ENCODE measurements around the gene SYNDIG1. TPM values are rescaled to one million over a fixed set of nuclear protein-coding genes. Genes with fewer than 3 reads are reported as not detected.

Gene SYNDIG1
- total RNA-seq, 1 experiment from 2014 or later = not detected

GRCh38 chr20:24616258-24617079 lies 147.0 kb downstream of the SYNDIG1 start:
- 0 out of 2 replicates have a peak, but pooled peaks cover 5% of the 10 kb centered on the region for H3K27me3 ChIP-seq (ENCODE audit: control insufficient read depth, insufficient read depth, low read length)
- H3K4me3 ChIP-seq (ENCODE audit: low read depth in 2 of 2, low read length in 2 of 2) = no peak overlapping the region
- in situ Hi-C loops (cut with HindIII; ENCODE audit: low pct_unique_long_range_greater_than_20kb, low sequenced_read_pairs) (no loop called here), intact Hi-C loops (cut with micrococcal nuclease; ENCODE audit: unreplicated experiment) (no loop called here)
- no peaks in the 10 kb centered on the region for H3K4me1 ChIP-seq (ENCODE audit: control insufficient read depth, insufficient read depth, low read length)
- no peaks in the 10 kb centered on the region for H3K9me3 ChIP-seq (ENCODE audit: control insufficient read depth, insufficient read depth, low read depth, low read length)
- TF ChIP-seq SIN3A (IDR thresholded peaks at IDR 0.05; ENCODE audit: borderline replicate concordance, insufficient read depth, low read depth, low read length) = no peak
- TF ChIP-seq POLR2AphosphoS5 (IDR thresholded peaks at IDR 0.05; ENCODE audit: low read depth, low read length) = no peak
- TF ChIP-seq, protein P1, sequence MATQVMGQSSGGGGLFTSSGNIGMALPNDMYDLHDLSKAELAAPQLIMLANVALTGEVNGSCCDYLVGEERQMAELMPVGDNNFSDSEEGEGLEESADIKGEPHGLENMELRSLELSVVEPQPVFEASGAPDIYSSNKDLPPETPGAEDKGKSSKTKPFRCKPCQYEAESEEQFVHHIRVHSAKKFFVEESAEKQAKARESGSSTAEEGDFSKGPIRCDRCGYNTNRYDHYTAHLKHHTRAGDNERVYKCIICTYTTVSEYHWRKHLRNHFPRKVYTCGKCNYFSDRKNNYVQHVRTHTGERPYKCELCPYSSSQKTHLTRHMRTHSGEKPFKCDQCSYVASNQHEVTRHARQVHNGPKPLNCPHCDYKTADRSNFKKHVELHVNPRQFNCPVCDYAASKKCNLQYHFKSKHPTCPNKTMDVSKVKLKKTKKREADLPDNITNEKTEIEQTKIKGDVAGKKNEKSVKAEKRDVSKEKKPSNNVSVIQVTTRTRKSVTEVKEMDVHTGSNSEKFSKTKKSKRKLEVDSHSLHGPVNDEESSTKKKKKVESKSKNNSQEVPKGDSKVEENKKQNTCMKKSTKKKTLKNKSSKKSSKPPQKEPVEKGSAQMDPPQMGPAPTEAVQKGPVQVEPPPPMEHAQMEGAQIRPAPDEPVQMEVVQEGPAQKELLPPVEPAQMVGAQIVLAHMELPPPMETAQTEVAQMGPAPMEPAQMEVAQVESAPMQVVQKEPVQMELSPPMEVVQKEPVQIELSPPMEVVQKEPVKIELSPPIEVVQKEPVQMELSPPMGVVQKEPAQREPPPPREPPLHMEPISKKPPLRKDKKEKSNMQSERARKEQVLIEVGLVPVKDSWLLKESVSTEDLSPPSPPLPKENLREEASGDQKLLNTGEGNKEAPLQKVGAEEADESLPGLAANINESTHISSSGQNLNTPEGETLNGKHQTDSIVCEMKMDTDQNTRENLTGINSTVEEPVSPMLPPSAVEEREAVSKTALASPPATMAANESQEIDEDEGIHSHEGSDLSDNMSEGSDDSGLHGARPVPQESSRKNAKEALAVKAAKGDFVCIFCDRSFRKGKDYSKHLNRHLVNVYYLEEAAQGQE (IDR thresholded peaks at IDR 0.05; ENCODE audit: insufficient read depth in 1 of 2, low read depth in 2 of 2, low read length in 1 of 2) = no peak
- TF ChIP-seq TCF7L2 (IDR thresholded peaks at IDR 0.05; ENCODE audit: low read depth, low read length) = no peak
- TF ChIP-seq, protein P2, sequence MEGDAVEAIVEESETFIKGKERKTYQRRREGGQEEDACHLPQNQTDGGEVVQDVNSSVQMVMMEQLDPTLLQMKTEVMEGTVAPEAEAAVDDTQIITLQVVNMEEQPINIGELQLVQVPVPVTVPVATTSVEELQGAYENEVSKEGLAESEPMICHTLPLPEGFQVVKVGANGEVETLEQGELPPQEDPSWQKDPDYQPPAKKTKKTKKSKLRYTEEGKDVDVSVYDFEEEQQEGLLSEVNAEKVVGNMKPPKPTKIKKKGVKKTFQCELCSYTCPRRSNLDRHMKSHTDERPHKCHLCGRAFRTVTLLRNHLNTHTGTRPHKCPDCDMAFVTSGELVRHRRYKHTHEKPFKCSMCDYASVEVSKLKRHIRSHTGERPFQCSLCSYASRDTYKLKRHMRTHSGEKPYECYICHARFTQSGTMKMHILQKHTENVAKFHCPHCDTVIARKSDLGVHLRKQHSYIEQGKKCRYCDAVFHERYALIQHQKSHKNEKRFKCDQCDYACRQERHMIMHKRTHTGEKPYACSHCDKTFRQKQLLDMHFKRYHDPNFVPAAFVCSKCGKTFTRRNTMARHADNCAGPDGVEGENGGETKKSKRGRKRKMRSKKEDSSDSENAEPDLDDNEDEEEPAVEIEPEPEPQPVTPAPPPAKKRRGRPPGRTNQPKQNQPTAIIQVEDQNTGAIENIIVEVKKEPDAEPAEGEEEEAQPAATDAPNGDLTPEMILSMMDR (IDR thresholded peaks at IDR 0.05) = no peak
- ChIA-PET POLR2A (no interaction called here), CTCF (no interaction called here)
- DNase-seq (ENCODE audit: low read depth, low spot score) = no peak
- no peaks in the 10 kb centered on the region for H3K36me3 ChIP-seq (ENCODE audit: control insufficient read depth, insufficient read depth, low read length)
- no peak overlapping the region for H3K27ac ChIP-seq (ENCODE audit: low read length)
- BruUV-seq (replicated peaks) = no TSS peak
- no peak for ATAC-seq

DNA sequence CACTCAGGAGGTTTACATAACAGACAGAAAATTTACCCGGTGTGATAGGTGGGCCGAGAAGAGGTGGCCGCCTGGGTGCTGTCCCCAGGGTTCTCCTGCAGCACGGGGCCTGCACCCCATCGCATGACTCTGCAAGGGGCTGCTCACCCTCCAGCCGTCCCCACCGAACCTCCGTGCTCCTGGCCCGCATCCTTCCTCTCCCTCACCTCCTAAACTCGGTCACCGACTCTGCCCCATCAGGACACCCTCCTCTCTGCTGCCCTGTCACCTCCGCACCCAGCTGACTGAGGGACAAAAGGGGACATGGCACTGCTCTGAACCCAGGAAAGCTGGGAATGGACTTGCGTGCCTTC lies 147.6 kb downstream of the SYNDIG1 start:
- no peaks in the 10 kb centered on the region for H3K9me3 ChIP-seq (ENCODE audit: control insufficient read depth, insufficient read depth, low read depth, low read length)
- ChIA-PET CTCF (no interaction called here), POLR2A (no interaction called here)
- no peak for DNase-seq (ENCODE audit: low read depth, low spot score)
- H3K4me1 ChIP-seq (ENCODE audit: control insufficient read depth, insufficient read depth, low read length) = no peaks in the 10 kb centered on the region
- in situ Hi-C loops (cut with HindIII; ENCODE audit: low pct_unique_long_range_greater_than_20kb, low sequenced_read_pairs) = no loop called here
- 0 out of 2 replicates have a peak, but pooled peaks cover 5% of the 10 kb centered on the region for H3K27me3 ChIP-seq (ENCODE audit: control insufficient read depth, insufficient read depth, low read length)
- intact Hi-C loops (cut with micrococcal nuclease; ENCODE audit: unreplicated experiment) = no loop called here
- H3K4me3 ChIP-seq (ENCODE audit: low read depth in 2 of 2, low read length in 2 of 2) = no peak overlapping the region
- H3K27ac ChIP-seq (ENCODE audit: low read length) = no peak overlapping the region
- BruUV-seq (replicated peaks) = no TSS peak
- ATAC-seq = no peak
- TF ChIP-seq SIN3A (IDR thresholded peaks at IDR 0.05; ENCODE audit: borderline replicate concordance, insufficient read depth, low read depth, low read length) = no peak
- no peak for TF ChIP-seq TCF7L2 (IDR thresholded peaks at IDR 0.05; ENCODE audit: low read depth, low read length)
- TF ChIP-seq, protein P1 (IDR thresholded peaks at IDR 0.05; ENCODE audit: insufficient read depth in 1 of 2, low read depth in 2 of 2, low read length in 1 of 2) = no peak
- no peak for TF ChIP-seq POLR2AphosphoS5 (IDR thresholded peaks at IDR 0.05; ENCODE audit: low read depth, low read length)
- H3K36me3 ChIP-seq (ENCODE audit: control insufficient read depth, insufficient read depth, low read length) = no peaks in the 10 kb centered on the region

Measured in Panc1 (cell line).